ENCODE data around the gene RBM33. TPM values are rescaled to one million over a fixed set of nuclear protein-coding genes. Genes with fewer than 3 reads are reported as not detected.

Gene RBM33
- total and polyA plus RNA-seq, 8 donors: 14.6 to 40.1 (median 32.7) TPM

GRCh38 chr7:155732286-155732685, 87.8 kb downstream of the RBM33 start:
- DNase-seq: no peak
- H3K36me3 ChIP-seq: no peaks in the 10 kb centered on the region
- no peak overlapping the region for H3K4me3 ChIP-seq
- peaks cover 16 to 29% (median 28%) of the 10 kb centered on the region in 3 donors for H3K4me1 ChIP-seq
- no peaks in the 10 kb centered on the region for H3K27me3 ChIP-seq
- H3K27ac ChIP-seq: no peak overlapping the region
- ATAC-seq: no peak
- 93 to 94% methylated on average over 6 of the region's 6 CpGs for WGBS, 2 donors
- no peak for FAIRE-seq
- TF ChIP-seq, protein P1, sequence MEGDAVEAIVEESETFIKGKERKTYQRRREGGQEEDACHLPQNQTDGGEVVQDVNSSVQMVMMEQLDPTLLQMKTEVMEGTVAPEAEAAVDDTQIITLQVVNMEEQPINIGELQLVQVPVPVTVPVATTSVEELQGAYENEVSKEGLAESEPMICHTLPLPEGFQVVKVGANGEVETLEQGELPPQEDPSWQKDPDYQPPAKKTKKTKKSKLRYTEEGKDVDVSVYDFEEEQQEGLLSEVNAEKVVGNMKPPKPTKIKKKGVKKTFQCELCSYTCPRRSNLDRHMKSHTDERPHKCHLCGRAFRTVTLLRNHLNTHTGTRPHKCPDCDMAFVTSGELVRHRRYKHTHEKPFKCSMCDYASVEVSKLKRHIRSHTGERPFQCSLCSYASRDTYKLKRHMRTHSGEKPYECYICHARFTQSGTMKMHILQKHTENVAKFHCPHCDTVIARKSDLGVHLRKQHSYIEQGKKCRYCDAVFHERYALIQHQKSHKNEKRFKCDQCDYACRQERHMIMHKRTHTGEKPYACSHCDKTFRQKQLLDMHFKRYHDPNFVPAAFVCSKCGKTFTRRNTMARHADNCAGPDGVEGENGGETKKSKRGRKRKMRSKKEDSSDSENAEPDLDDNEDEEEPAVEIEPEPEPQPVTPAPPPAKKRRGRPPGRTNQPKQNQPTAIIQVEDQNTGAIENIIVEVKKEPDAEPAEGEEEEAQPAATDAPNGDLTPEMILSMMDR (IDR thresholded peaks at IDR 0.05): no peak
- intact Hi-C loops (cut with DNase I): loop anchor here in 2 of 3 donors (10.0 kb wide), 2 partner anchors 137 to 317 kb away; no protein-coding TSS in a partner anchor
- no peaks in the 10 kb centered on the region for H3K9me3 ChIP-seq

- H3K4me3 ChIP-seq: no peak overlapping the region
- H3K4me1 ChIP-seq: peaks cover 10 to 14% (median 14%) of the 10 kb centered on the region in 3 donors
- no peaks in the 10 kb centered on the region for H3K27me3 ChIP-seq
- DNase-seq (no peak), ATAC-seq (peak in 2 of 4 donors; percentile 23 to 35), FAIRE-seq (no peak)
- TF ChIP-seq, protein P1 (IDR thresholded peaks at IDR 0.05): no peak
- no peaks in the 10 kb centered on the region for H3K9me3 ChIP-seq
- WGBS, 2 donors: 68 to 70% methylated on average over 14 of the region's 14 CpGs
- no peak overlapping the region for H3K27ac ChIP-seq
- intact Hi-C loops (cut with DNase I): loop anchor here in 2 of 3 donors (10.0 kb wide), 2 partner anchors 139 to 319 kb away; no protein-coding TSS in a partner anchor
- peaks cover 0 to 10% (median 6%) of the 10 kb centered on the region in 3 donors for H3K36me3 ChIP-seq
Observed at GRCh38 chr7:155733582-155734444, 89.4 kb downstream of the RBM33 start.

- H3K27me3 ChIP-seq: no peaks in the 10 kb centered on the region
- FAIRE-seq (no peak), ATAC-seq (no peak), DNase-seq (no peak)
- H3K9me3 ChIP-seq: no peaks in the 10 kb centered on the region
- H3K4me1 ChIP-seq: peaks cover 4 to 9% (median 8%) of the 10 kb centered on the region in 3 donors
- intact Hi-C loops (cut with DNase I): loop anchor here in 2 of 3 donors (10.0 kb wide), 2 partner anchors 140 to 320 kb away; no protein-coding TSS in a partner anchor
- 82 to 86% methylated on average over 3 of the region's 3 CpGs for WGBS, 2 donors
- no peak overlapping the region for H3K4me3 ChIP-seq
- H3K27ac ChIP-seq: no peak overlapping the region
- TF ChIP-seq, protein P1 (IDR thresholded peaks at IDR 0.05): no peak
- peaks cover 0 to 10% (median 9%) of the 10 kb centered on the region in 3 donors for H3K36me3 ChIP-seq
Observed at GRCh38 chr7:155734445-155734809, 90.0 kb downstream of the RBM33 start.

GRCh38 chr7:155735442-155736115, 91.1 kb downstream of the RBM33 start:
- TF ChIP-seq, protein P1 (IDR thresholded peaks at IDR 0.05): no peak
- Histone ChIP-seq H3K9me3 (no peaks in the 10 kb centered on the region), H3K4me3 (no peak overlapping the region), H3K27me3 (no peaks in the 10 kb centered on the region), H3K27ac (no peak overlapping the region), H3K4me1 (no peaks in the 10 kb centered on the region), H3K36me3 (peaks cover 0 to 18% (median 9%) of the 10 kb centered on the region in 3 donors)
- no peak for DNase-seq
- no peak for FAIRE-seq
- intact Hi-C loops (cut with DNase I): loop anchor here in 2 of 3 donors (5.0 to 10.0 kb wide), 3 partner anchors 133 to 321 kb away; no protein-coding TSS in a partner anchor
- ATAC-seq: no peak
- 82 to 85% methylated on average over 3 of the region's 3 CpGs for WGBS, 2 donors

Measured in pancreas (tissue), 10 donors.